Progenitor cell of endocrine pancreas (in vitro differentiated cells): ENCODE measurements around the gene CTBS. TPM values are rescaled to one million over a fixed set of nuclear protein-coding genes. Genes with fewer than 3 reads are reported as not detected.
A peak's percentile ranks its signal among the peaks of the same experiment; 100 is the strongest.

ENCODE experiments used
- DNase-seq: peaks from one replicate; pipeline ENCODE4 v3.0.0; 2021; ENCODE audit warnings: low spot score; ENCODE audit not compliant: unreplicated experiment
- H3K27ac Mint-ChIP-seq: 2 replicates; pipeline ENCODE4 v1.8.0; 2021; ENCODE audit warnings: mild to moderate bottlenecking, moderate library complexity, mixed read lengths
- H3K27me3 Mint-ChIP-seq: 2 replicates; pipeline ENCODE4 v1.8.0; 2021; ENCODE audit warnings: mixed read lengths
- H3K36me3 Mint-ChIP-seq: 2 replicates; pipeline ENCODE4 v1.8.0; 2022; ENCODE audit warnings: mixed read lengths; ENCODE audit not compliant: insufficient read depth
- H3K4me1 Mint-ChIP-seq: 2 replicates; pipeline ENCODE4 v1.8.0; 2021; ENCODE audit warnings: low read depth, mixed read lengths
- H3K4me3 Mint-ChIP-seq: 2 replicates; pipeline ENCODE4 v1.8.0; 2021; ENCODE audit warnings: low read depth, mild to moderate bottlenecking, moderate library complexity, mixed read lengths
- H3K9me3 Mint-ChIP-seq: 2 replicates; pipeline ENCODE4 v1.8.0; 2021; ENCODE audit warnings: low read depth, mixed read lengths
- CTCF ChIP-seq: fragments of 200-600 bp; sonication (generic); IDR thresholded peaks from one replicate; pipeline ENCODE4 v1.5.0; 2021; ENCODE audit warnings: antibody characterized with exemption, mild to moderate bottlenecking; ENCODE audit not compliant: unreplicated experiment
- total RNA-seq: library from RNA; stranded (reverse); gene quantifications from 2 replicates; pipeline ENCODE4 v1.2.1, GENCODE V29; 2021

CTBS gene
- total RNA-seq, 1 donor from 2014 or later = 10.1 TPM

GRCh38 chr1:84502927-84503326 lies 71.3 kb downstream of the CTBS start:
- Mint-ChIP-seq H3K27ac (peak overlapping the region; percentile 67), H3K36me3 (peaks cover 12% of the 10 kb centered on the region), H3K9me3 (no peaks in the 10 kb centered on the region), H3K4me1 (peaks cover 26% of the 10 kb centered on the region), H3K4me3 (peak overlapping the region; percentile 93), H3K27me3 (no peaks in the 10 kb centered on the region)
- TF ChIP-seq CTCF = no peak
- no peak for DNase-seq

Other genes with a start within 250 kb of the CTBS start
- gene DNASE2B, start 176.0 kb downstream of the CTBS start, total RNA-seq = 0.26 and 0.36 TPM in 2 replicates
- 40.5 and 42.6 TPM in 2 replicates for gene RPF1, start 95.2 kb downstream of the CTBS start, total RNA-seq
- gene SPATA1, start 68.1 kb downstream of the CTBS start, total RNA-seq = 1.9 and 2.5 TPM in 2 replicates
- 189 and 210 TPM in 2 replicates for gene GNG5, start 67.9 kb downstream of the CTBS start, total RNA-seq
- gene SSX2IP, start 116.0 kb upstream of the CTBS start, total RNA-seq = 36.4 and 41.5 TPM in 2 replicates